Forelimb muscle (tissue), 1 donor: ENCODE results near the gene JAZF1. TPM values are rescaled to one million over a fixed set of nuclear protein-coding genes. Genes with fewer than 3 reads are reported as not detected.

Source experiments
- polyA plus RNA-seq: library from polyadenylated mRNA; unstranded; fragments of 120-200 nt; gene quantifications from one replicate; pipeline ENCODE4 v1.2.1, GENCODE V29; 2013; ENCODE audit not compliant: insufficient read length

The JAZF1 gene
- polyA plus RNA-seq, 1 donor, result 26.0 TPM

Other genes starting within 250 kb of the JAZF1 start
- gene CREB5, start 231.7 kb upstream of the JAZF1 start, polyA plus RNA-seq, result 33.5 TPM